GM19238 (cell line): Measurements from ENCODE around the gene NR3C1.

Experiments
- DNase-seq: peaks from one replicate; pipeline ENCODE4 v3.0.0; 2011; ENCODE audit warnings: low spot score; ENCODE audit not compliant: insufficient read length

NR3C1 gene

GRCh38 chr5:143426437-143426991 is 23.0 kb upstream of the NR3C1 start:
- no peak for DNase-seq

- DNase-seq: no peak
These were observed 22.3 kb upstream of the NR3C1 start for GRCh38 chr5:143425835-143426234.

- DNase-seq: no peak
These were observed 14.8 kb upstream of the NR3C1 start for GRCh38 chr5:143418140-143418866.

- no peak for DNase-seq
These were observed 14.1 kb upstream of the NR3C1 start for GRCh38 chr5:143417503-143418139.

GRCh38 chr5:143416411-143416810 is 12.9 kb upstream of the NR3C1 start:
- DNase-seq: no peak

- no peak for DNase-seq
These were observed 10.6 kb upstream of the NR3C1 start for GRCh38 chr5:143413958-143414669.

- no peak for DNase-seq
These were observed 9.3 kb upstream of the NR3C1 start for GRCh38 chr5:143412661-143413342.

GRCh38 chr5:143409926-143410325 is 6.4 kb upstream of the NR3C1 start:
- DNase-seq: no peak

- no peak for DNase-seq
These were observed 2.9 kb upstream of the NR3C1 start for GRCh38 chr5:143406408-143406807.

- DNase-seq: no peak
These were observed 2.3 kb upstream of the NR3C1 start for GRCh38 chr5:143405849-143406098.

- DNase-seq: no peak
These were observed 1.8 kb upstream of the NR3C1 start for GRCh38 chr5:143405063-143405848.

GRCh38 chr5:143404416-143405062 is 1.1 kb upstream of the NR3C1 start:
- no peak for DNase-seq

- DNase-seq: no peak
These were observed 223 bp downstream of the NR3C1 start for GRCh38 chr5:143403334-143403592.

- DNase-seq: no peak
These were observed 743 bp downstream of the NR3C1 start for GRCh38 chr5:143402553-143403333.

- no peak for DNase-seq
These were observed 1.4 kb downstream of the NR3C1 start for GRCh38 chr5:143402017-143402552.

GRCh38 chr5:143401227-143402016 is 2.1 kb downstream of the NR3C1 start:
- no peak for DNase-seq

- DNase-seq: no peak
These were observed 2.8 kb downstream of the NR3C1 start for GRCh38 chr5:143400541-143401226.
